ENCODE data around the gene RNASEH2A. TPM values are rescaled to one million over a fixed set of nuclear protein-coding genes. Genes with fewer than 3 reads are reported as not detected.

The RNASEH2A gene
- polyA plus RNA-seq, 1 of the 3 experiments (the other 2 are of a cell fraction), result 48.1 TPM

DNA sequence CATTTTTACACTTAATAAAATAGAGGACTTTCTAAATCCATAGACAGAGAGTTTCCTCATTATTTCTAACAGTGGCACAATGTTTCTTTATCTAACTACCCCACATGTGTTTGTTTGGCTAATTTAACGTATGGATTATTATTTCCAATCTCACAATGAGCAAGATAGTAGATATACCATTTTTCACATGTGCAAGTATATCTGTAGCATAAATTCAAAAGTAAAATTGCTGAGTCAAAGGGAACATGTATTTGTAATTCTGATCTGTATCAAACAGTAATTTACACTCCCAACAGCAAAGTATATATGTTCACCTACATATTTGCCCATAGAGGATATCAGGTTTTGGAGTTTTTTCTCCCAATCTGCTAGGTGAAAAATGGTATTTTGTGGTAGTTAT, 50.3 kb downstream of the RNASEH2A start:
- Histone ChIP-seq H3K9ac (no peak overlapping the region), H3K9me3 (no peaks in the 10 kb centered on the region), H3K4me1 (ENCODE audit: control insufficient read depth in 1 of 2, insufficient read depth in 2 of 2, low read depth in 1 of 2, low read length in 1 of 2) (no peaks in the 10 kb centered on the region), H3K27me3 (ENCODE audit: insufficient read depth) (no peaks in the 10 kb centered on the region), H2AFZ (ENCODE audit: low read depth) (no peak overlapping the region), H3K4me3 (ENCODE audit: low read depth in 2 of 2, low read length in 1 of 2) (no peak overlapping the region), H3K9me2 (no peaks in the 10 kb centered on the region), H3K79me2 (ENCODE audit: insufficient read depth) (no peaks in the 10 kb centered on the region), H3K4me2 (no peak overlapping the region), H4K20me1 (ENCODE audit: insufficient read depth) (no peaks in the 10 kb centered on the region), H3K36me3 (replicated peaks in 1 of 2; ENCODE audit: control insufficient read depth in 1 of 2, insufficient read depth in 2 of 2, low read length in 1 of 2) (no peaks in the 10 kb centered on the region), H3K27ac (ENCODE audit: low read depth in 2 of 2, low read length in 1 of 2) (no peak overlapping the region), H3F3A (replicated peaks; ENCODE audit: insufficient read depth) (peaks cover 6% of the 10 kb centered on the region)
- ChIA-PET CTCF (interaction anchor here (2.5 kb wide), 1 partner anchor 9 kb away, joined by 20 read pairs; no protein-coding TSS in a partner anchor), POLR2A (no interaction called here)
- DNase-seq, result no peak
- WGBS (ENCODE audit: low lambda C conversion rate), result 88% methylated on average over 1 of the region's 1 CpG
- TF ChIP-seq RXRA (IDR thresholded peaks at IDR 0.05; ENCODE audit: borderline replicate concordance, low read depth) (no peak), NFIC (IDR thresholded peaks at IDR 0.05; ENCODE audit: borderline replicate concordance) (no peak), CHD2 (IDR thresholded peaks at IDR 0.05; ENCODE audit: low read length, partially characterized antibody) (no peak), TCF12 (IDR thresholded peaks at IDR 0.05) (no peak), RFX5 (IDR thresholded peaks at IDR 0.05; ENCODE audit: low read length) (no peak), TAF1 (IDR thresholded peaks at IDR 0.05; ENCODE audit: borderline replicate concordance, low read depth, low read length) (no peak), RCOR1 (IDR thresholded peaks at IDR 0.05; ENCODE audit: low read length) (no peak), YY1 (IDR thresholded peaks at IDR 0.05; ENCODE audit: low read depth) (no peak), FOXJ3 (CRISPR knock-in tag; IDR thresholded peaks at IDR 0.05) (no peak), JUND (IDR thresholded peaks at IDR 0.05) (no peak), FOXM1 (IDR thresholded peaks at IDR 0.05; ENCODE audit: low read depth) (no peak), RAD21 (IDR thresholded peaks at IDR 0.05; ENCODE audit: low read length) (no peak), EZH2phosphoT487 (IDR thresholded peaks at IDR 0.05; ENCODE audit: borderline replicate concordance, low read depth) (no peak), EP300 (IDR thresholded peaks at IDR 0.05; ENCODE audit: borderline replicate concordance in 1 of 2, low read depth in 1 of 2, low read length in 1 of 2) (no peak)
- TF ChIP-seq, protein P1, sequence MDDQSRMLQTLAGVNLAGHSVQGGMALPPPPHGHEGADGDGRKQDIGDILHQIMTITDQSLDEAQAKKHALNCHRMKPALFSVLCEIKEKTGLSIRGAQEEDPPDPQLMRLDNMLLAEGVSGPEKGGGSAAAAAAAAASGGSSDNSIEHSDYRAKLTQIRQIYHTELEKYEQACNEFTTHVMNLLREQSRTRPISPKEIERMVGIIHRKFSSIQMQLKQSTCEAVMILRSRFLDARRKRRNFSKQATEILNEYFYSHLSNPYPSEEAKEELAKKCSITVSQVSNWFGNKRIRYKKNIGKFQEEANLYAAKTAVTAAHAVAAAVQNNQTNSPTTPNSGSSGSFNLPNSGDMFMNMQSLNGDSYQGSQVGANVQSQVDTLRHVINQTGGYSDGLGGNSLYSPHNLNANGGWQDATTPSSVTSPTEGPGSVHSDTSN (IDR thresholded peaks at IDR 0.05), result no peak
- TF ChIP-seq, protein P2, sequence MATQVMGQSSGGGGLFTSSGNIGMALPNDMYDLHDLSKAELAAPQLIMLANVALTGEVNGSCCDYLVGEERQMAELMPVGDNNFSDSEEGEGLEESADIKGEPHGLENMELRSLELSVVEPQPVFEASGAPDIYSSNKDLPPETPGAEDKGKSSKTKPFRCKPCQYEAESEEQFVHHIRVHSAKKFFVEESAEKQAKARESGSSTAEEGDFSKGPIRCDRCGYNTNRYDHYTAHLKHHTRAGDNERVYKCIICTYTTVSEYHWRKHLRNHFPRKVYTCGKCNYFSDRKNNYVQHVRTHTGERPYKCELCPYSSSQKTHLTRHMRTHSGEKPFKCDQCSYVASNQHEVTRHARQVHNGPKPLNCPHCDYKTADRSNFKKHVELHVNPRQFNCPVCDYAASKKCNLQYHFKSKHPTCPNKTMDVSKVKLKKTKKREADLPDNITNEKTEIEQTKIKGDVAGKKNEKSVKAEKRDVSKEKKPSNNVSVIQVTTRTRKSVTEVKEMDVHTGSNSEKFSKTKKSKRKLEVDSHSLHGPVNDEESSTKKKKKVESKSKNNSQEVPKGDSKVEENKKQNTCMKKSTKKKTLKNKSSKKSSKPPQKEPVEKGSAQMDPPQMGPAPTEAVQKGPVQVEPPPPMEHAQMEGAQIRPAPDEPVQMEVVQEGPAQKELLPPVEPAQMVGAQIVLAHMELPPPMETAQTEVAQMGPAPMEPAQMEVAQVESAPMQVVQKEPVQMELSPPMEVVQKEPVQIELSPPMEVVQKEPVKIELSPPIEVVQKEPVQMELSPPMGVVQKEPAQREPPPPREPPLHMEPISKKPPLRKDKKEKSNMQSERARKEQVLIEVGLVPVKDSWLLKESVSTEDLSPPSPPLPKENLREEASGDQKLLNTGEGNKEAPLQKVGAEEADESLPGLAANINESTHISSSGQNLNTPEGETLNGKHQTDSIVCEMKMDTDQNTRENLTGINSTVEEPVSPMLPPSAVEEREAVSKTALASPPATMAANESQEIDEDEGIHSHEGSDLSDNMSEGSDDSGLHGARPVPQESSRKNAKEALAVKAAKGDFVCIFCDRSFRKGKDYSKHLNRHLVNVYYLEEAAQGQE (IDR thresholded peaks at IDR 0.05; ENCODE audit: low read depth, low read length), result no peak
- TF ChIP-seq, protein P3, sequence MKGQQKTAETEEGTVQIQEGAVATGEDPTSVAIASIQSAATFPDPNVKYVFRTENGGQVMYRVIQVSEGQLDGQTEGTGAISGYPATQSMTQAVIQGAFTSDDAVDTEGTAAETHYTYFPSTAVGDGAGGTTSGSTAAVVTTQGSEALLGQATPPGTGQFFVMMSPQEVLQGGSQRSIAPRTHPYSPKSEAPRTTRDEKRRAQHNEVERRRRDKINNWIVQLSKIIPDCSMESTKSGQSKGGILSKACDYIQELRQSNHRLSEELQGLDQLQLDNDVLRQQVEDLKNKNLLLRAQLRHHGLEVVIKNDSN (IDR thresholded peaks at IDR 0.05; ENCODE audit: borderline replicate concordance, low read depth), result no peak
- TF ChIP-seq, protein P4, sequence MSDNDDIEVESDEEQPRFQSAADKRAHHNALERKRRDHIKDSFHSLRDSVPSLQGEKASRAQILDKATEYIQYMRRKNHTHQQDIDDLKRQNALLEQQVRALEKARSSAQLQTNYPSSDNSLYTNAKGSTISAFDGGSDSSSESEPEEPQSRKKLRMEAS (IDR thresholded peaks at IDR 0.05; ENCODE audit: low read depth), result no peak
- TF ChIP-seq, protein P5, sequence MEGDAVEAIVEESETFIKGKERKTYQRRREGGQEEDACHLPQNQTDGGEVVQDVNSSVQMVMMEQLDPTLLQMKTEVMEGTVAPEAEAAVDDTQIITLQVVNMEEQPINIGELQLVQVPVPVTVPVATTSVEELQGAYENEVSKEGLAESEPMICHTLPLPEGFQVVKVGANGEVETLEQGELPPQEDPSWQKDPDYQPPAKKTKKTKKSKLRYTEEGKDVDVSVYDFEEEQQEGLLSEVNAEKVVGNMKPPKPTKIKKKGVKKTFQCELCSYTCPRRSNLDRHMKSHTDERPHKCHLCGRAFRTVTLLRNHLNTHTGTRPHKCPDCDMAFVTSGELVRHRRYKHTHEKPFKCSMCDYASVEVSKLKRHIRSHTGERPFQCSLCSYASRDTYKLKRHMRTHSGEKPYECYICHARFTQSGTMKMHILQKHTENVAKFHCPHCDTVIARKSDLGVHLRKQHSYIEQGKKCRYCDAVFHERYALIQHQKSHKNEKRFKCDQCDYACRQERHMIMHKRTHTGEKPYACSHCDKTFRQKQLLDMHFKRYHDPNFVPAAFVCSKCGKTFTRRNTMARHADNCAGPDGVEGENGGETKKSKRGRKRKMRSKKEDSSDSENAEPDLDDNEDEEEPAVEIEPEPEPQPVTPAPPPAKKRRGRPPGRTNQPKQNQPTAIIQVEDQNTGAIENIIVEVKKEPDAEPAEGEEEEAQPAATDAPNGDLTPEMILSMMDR (IDR thresholded peaks at IDR 0.05), result no peak

Data from SK-N-SH (cell line).